ENCODE measurements around the gene PPP1R26. TPM values are rescaled to one million over a fixed set of nuclear protein-coding genes. Genes with fewer than 3 reads are reported as not detected.
"Not testable (repeated sequence)": the region's sequence is repeated elsewhere in the genome, so short reads cannot be mapped to it uniquely, and the experiment has no call there.

PPP1R26 gene, protein sequence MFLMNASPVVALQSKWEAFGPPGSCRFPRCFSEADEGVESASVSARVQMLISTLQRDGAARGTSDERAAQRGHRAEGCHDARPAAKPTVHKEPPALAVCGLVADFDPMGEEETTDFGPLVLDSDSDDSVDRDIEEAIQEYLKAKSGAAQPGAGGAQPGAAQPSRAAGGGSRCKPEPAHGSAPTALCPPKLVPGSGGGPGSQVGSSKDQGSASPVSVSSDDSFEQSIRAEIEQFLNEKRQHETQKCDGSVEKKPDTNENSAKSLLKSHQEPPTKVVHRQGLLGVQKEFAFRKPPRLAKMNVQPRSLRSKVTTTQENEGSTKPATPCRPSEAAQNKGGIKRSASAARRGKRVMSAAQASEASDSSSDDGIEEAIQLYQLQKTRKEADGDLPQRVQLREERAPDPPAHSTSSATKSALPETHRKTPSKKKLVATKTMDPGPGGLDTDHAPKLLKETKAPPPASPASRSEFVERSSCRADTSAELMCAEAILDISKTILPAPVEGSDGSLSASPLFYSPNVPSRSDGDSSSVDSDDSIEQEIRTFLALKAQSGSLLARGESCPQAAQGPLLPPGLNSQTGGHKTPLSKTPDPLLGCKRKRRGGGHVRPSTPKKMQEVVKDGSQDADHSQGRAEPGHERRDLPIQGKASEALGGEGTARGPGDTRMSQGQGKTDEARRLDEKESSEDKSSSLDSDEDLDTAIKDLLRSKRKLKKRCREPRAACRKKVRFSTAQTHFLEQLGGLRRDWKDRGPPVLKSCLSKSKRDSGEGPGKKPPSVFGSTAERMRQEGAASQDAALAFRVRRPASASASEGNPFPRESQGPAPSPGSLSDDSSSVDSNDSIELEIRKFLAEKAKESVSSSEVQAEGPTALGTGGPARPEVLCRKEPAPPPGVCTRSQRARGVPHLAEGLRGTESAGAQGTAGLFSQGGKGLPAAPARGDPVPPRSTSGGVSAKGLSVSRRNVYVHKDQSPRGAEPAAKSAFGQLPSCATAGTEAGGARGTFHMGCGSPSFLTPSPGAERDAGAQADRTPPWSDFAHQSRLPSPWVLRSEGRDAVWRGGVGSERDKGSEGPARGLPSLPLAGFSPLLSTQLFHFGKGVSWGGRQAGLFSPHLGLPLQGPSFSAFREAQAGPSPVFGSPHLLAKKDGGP (N-terminal part only)
- total RNA-seq = 21.3 TPM

DNA sequence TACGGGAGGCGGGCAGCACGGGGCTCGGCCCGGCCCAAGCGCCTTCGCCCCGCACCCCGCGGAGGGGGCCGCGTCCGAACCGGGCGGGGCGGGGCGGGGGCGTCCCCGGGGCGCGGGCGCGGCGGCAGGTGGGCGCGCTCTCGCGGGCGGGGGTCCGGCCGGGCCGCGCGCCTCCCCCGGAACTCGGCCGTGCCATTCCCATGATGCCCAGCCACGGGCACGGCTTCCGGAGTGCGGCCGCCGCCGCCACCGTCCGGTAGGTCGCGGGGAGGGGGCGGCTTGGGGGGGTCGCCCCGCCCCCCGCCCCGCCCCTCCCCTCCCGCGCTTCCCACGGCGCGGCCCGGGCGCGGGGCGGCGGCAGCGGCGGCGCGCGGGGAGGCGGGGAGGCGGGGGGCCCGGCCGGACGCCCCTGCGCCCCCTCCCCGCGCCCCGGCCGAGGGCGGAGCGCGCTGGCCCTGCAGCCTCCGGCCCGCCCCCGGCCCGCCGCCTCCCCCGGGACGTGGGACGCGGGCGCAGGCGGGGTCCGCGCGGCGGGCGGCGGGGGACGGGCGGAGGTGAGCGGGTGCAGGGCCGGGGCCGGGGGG, at the start of gene PPP1R26:
Gene PPP1R26 (plus strand): TSS at position 314 of the 584 bp plus-strand sequence. CDS start 4,729 bp downstream, outside the sequence.
- no peak for DNase-seq (ENCODE audit: low read depth in 2 of 3, low spot score in 2 of 3)

DNA sequence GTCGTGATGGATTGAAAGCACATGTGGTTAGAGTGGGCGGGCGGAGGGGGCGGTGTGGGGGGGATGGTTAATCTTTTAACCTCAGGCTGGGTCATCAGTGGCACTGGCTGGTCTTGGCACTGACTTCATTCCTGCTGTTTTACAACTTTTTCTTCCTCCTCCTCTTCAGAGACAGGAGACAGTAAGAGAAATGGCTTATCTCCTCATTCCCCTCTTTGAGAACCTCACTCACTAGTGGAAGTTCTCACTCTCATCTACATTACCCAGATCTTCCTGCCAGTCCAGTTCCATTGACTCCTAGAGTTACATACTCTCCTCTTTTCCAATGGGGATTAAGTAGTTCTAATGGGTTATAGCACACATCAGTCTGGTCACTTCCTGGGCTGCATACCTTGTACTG, 42.3 kb upstream of the PPP1R26 start:
- no peak for DNase-seq (ENCODE audit: low read depth in 2 of 3, low spot score in 2 of 3)

DNA sequence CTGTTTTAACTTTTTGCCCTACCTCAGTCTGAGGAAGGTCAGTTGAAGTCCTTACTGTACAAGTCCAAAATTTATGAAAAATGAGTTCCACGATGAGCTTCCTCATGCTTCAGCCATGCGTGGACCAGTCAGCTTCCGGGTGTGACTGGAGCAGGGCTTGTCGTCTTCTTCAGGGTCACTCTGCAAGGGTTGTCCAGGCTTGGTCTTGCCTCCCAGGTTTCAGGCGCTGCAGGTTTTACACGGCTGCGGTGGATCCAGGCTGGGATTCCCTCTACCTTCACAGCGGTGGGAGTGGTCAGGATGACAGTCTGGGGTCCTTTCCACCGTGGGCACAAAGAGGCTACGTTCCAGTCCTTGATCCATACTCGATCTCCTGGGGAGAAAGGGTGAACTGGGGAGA, 41.9 kb upstream of the PPP1R26 start:
- DNase-seq (ENCODE audit: low read depth in 2 of 3, low spot score in 2 of 3) = not testable (repeated sequence)

DNA sequence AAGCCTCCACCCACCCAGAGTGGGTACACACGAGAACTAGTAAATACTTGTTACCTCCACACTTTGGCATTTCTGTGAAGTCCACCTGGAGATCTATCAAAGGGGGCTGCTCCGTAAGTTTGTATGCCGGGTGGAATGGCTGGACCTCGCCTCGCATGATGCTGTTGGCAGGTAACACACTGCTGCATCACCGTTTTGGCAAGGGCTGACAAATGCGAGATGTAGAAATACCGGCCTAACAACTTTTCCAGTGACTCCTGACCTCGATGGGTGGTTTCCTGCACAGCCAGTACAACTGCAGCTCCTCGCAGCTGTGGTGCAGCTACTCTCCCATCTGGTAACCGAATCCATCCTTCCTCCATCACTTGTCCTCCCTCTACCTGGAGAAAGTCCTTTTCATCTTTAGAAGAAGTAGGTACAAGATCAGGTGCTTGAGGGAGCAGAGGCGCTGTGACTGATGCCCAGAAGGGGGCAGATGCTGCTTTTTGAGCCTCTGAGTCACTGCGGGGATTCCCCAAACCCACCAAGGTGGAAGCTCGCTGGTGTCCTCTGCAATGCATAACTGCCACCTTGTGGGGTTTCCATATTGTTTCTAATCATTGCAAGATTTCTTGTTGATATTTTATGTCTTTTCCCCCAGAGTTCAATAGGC, 40.9 kb upstream of the PPP1R26 start:
- DNase-seq (ENCODE audit: low read depth in 2 of 3, low spot score in 2 of 3) = peak in 1 of 3 donors; percentile 54

DNA sequence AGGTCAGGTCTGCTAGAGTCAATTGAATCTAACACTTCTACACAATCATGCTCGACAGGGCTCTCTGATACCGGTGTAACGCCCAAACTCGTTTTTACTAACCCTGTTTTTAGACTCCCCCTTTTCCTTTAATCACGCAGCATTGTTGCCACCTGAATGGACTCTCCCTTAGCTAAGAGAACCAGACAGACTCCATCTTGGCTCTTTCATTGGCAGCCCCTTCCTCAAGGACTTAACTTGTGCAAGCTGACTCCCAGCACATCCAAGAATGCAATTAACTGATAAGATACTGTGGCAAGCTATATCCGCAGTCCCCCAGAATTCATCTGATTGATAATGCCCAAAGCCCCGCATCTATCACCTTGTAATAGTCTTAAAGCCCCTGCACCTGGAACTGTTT, 40.1 kb upstream of the PPP1R26 start:
- not testable (repeated sequence) for DNase-seq (ENCODE audit: low read depth in 2 of 3, low spot score in 2 of 3)

DNA sequence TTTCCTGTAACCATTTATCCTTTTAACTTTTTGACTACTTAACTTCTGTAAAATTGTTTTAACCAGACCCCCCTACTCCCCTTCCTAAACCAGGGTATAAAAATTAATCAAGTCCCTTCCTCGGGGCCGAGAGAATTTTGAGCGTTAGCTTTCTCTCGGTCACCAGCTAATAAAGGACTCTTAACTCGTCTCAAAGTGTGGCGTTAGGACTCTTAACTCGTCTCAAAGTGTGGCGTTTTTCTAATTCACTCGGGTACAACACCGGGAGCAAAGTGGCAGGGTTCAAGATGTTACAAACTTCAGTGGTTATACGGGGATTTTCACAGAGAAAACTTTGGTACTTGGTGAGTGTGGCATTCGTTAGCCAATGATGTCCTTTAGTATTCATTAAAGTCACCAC, 39.7 kb upstream of the PPP1R26 start:
- no peak for DNase-seq (ENCODE audit: low read depth in 2 of 3, low spot score in 2 of 3)

DNA sequence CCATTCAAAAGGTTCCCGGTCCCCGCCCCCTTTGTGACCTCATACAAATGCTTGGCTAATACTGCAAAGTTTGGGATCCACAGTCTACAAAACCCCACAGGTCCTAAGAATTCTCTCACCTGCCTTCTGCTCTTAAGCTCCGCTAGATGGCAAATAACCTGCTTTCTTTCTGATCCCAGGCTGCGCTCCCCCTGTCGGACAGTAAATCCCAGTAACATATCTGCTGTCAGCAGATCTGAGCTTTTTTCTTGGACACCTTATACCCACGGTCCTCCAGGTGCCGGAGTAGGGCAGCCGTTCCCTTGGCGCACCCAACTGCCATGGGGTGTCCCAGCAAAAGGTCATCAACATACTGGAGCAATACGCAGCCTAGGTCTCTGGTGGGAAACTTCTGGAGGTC, 39.0 kb upstream of the PPP1R26 start:
- DNase-seq (ENCODE audit: low read depth in 2 of 3, low spot score in 2 of 3) = no peak

DNA sequence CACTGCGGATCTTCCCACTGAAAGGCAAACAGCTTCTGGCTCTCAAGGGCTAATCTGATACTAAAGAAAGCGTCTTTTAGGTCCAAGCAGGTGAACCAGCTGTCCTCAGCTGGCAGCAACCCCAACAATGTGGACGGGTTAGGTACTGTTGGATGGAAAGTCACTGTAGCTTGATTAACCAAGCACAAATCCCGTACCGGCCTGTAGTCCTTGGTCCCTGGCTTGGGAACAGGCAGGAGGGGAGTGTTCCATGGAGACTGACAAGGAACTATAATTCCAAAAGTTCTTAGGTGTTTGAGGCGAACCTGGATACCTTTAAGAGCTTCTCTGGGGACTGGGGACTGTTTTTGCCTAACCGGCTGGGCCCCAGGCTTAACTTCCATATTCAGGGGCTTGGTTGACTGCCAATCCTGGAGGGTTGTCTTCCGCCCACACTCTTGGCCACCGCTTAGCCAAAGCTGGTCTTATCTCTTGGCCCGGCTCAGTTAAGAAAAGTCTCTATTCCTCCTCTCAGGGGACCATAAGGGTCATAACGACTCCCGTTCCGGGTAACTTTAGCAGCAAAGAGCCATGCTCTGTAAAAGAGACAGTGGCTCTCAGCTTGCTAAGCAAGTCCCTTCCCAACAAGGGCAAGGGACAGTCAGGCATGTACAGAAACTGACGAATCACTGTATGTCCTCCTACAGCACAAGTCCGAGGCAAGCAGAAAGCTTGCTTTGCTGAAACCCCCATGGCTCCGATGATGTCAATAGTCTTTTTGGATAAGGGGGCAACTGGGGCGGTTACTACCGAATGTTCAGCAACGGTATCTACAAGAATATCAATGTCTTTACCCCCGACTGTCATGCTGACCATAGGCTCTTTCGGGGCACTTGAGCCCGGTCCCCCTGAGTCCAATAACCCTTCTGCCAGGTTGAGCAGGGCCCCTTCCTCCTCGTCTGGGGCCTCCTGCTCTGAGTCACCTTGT, 38.2 kb upstream of the PPP1R26 start:
- peak in 2 of 3 donors; percentile 40 to 80 for DNase-seq (ENCODE audit: low read depth in 2 of 3, low spot score in 2 of 3)

DNA sequence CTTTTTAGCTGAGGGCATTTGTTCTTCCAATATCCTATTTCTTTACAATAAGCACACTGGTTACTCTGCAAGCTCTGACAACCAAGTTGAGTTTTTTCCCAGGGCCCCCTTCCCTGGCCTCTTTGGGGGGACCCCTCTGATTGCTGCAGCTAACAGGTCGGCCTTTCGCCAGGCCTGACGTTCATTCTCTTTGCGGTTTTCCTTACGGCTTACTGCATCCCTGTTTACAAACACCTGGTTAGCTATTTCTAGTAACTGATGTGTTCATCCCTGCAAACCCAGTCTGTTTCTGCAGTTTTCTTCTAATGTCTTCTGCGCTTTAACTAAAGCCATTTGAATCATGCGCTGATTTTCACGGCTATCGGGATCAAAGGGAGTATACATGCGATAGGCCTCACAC, 37.5 kb upstream of the PPP1R26 start:
- no peak for DNase-seq (ENCODE audit: low read depth in 2 of 3, low spot score in 2 of 3)

DNA sequence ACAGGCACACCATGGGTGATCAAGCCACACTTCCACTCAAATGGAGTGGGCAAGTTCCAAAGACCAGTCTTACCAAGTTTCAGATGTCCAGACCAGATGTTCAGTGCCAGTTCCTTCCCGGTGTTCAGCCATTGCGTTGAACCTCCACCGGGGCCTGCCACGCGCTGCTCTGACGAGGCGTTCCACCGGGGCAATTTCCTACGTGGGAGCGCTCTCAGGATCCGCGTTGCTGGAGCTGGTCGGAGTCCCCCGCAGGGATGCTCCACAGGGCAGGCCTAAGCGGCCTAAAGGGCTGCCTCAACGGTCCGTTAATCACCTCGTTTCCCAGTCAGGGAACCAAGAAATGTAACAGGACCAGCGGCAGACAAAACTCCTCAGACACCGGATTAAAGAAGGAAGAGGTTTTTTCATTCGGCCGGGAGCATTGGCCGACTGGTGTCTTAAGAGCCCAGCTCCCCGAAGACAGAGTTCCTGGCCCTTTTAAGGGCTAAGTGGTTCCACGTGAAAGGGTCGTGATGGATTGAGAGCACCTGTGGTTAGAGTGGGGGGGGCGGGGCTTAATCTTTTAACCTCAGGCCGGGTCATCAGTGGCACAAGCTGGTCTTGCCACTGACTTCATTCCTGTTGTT, 35.7 kb upstream of the PPP1R26 start:
- DNase-seq (ENCODE audit: low read depth in 2 of 3, low spot score in 2 of 3) = no peak

DNA sequence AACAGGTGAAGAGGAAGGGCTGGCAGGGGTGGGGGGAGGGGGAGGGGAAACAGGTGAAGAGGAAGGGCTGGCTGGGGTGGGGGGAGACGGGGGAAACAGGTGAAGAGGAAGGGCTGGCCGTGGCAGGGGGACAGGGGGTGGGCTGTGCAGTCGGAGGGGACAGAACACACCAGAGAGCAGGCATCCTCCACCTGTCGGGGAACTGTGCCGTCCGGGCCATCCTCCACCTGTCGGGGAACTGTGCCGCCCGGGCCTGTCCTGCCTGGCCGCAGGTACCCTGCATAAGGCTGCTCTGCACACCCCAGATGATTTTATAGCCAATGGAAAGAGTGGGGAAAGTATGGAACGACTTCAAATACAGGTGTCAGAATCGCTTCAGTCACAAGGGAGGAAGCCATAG, 32.5 kb upstream of the PPP1R26 start:
- DNase-seq (ENCODE audit: low read depth in 2 of 3, low spot score in 2 of 3) = peak in 1 of 3 donors; percentile 43

DNA sequence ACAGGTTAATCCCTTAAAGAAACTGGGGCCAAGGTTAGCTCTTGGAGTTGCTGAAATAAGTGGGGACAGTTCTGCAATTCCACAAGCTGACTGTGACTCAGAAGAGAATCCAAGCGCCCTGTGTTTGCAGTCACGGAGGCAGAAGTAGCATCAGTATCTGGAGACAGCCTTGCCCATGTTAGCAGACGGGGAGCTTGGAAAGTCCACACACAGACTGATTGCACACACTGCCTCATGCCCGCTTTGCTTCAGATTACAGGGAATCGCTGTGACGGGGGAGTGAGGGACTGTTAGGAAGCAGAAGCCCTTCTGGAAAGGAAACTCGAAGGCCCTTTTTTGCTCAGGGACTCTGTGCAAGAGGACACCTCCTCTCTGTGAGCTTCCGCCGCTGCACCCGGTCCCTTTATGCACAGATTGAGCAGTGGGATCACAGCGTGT, 30.9 kb upstream of the PPP1R26 start:
- no peak for DNase-seq (ENCODE audit: low read depth in 2 of 3, low spot score in 2 of 3)

DNA sequence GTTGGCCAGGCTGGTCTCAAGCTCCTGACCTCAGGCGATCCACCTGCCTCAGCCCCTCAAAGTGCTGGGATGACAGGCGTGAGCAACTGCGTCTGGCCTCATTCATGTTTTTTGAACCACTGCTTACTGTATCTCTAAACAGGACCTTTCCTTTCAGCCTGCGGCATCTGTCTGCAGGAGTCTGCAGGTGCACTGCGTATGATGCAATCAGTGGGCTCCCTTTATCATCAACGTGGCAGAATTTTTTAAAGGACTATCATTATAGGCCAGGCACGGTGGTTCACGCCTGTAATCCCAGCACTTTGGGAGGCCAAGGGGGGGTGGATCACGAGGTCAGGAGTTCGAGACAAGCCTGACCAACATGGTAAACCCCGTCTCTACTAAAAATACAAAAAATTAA, 30.1 kb upstream of the PPP1R26 start:
- not testable (repeated sequence) for DNase-seq (ENCODE audit: low read depth in 2 of 3, low spot score in 2 of 3)

DNA sequence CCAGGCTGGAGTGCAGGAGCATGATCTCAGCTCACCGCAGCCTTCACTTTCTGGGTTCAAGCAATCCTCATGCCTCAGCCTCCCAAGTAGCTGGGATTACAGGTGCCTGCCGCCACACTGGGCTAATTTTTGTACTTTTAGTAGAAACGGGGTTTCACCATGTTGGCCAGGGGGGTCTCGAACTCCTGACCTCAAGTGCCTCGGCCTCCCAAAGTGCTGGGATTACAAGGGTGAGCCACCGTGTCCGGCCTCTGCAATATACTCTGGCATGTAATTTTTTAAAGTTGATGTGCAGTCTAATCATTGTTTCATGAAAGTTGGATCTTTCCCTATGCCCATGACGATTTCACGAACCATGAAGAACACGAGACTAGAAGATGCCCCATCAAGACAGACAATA, 28.6 kb upstream of the PPP1R26 start:
- no peak for DNase-seq (ENCODE audit: low read depth in 2 of 3, low spot score in 2 of 3)

DNA sequence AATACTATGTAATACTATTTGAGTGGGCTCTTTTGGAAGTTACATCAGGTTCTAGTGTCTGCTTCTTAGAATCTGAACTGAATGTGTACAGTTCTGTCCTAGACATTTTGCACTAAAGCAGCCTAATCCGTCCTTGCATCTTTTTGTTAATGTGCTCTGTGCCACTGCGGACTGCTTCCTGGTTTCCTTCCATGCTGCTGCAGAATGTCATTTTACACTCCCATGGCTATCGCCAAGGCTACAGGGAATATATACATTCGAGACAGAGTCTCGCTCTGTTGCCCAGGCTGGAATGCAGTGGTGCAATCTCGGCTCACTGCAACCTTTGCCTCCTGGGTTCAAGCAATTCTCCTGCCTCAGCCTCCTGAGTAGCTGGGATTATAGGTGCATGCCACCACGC, 27.7 kb upstream of the PPP1R26 start:
- not testable (repeated sequence) for DNase-seq (ENCODE audit: low read depth in 2 of 3, low spot score in 2 of 3)

DNA sequence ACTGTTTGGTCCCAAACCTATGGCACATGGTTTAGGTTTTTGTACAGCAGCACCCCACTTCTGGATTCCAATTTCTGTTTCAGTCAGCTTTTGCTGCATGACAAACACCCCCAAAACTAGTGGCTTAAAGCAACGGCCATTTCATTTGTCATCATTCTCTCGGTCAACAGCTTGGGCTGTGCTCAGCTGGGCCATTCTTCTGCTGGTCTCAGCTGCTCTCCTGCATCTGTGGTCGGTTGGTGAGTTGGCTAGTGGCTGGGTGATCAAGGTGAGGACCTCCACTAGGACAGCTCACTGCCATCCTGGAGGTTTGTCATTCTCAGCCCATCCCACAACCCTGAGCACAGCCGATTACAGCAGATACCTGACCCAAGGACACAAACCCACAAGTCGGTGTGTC, 24.8 kb upstream of the PPP1R26 start:
- DNase-seq (ENCODE audit: low read depth in 2 of 3, low spot score in 2 of 3) = no peak

DNA sequence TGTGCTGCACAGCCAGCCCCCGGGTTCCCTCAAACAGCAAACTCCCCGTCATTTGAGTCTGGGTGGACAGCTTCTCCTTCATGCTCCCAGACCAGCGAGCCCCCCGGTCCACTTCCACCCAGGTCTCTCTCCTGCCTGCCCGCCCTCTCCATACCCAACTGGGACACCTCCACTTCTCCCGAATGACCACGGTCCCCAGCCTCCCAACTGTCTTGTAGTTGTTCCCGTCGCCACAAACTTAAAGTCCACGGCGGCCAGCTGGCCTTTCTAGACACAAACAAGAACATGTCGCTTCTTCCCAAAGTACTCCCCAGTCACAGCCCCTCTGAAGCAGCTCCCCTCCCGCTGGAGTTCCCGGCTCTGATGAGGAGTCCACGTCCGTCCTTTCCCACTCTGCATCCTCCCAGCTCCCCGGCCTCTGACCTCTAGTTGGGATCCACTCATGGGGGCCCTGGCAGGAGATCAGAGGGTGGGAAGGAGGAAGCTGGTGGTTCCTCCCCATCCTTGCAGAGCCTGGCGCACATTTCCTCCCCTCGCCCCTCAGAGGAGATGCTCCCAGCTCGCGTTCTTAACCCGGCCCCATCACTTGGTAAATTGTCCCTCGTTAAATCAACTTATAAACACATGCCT, 24.1 kb upstream of the PPP1R26 start:
- DNase-seq (ENCODE audit: low read depth in 2 of 3, low spot score in 2 of 3) = no peak

DNA sequence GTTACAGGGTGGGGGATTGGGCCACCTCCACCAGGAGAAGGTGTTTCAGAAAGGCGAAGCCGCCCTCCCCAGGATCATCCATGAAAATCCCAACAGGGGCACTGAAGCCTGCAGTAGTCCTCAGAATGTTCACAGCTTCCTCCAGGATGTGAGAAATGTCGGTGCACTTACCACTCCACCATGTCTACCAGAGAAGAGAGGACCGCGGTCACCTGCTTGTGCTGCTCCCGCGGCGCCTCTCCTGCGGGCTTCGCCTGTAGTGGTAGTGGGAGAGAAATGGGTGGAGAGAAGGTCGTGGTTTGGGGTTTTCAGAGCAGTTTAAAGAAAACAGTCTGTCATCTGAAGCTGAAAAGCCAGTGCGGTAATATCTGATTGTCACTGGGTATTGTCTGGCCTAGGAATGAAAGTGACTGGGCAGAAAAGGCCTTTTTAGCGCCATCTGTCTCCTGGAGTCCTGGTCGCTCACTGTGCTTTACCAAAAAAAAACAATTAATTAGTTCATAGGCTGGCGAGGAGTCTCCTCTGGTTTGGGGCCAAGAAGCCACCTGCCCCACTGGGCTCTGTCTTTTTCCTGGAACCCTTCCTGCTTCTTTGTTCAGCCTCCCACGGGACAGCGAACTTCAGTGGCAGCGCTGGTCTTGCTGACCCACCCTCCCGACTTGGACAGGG, 23.0 kb upstream of the PPP1R26 start:
- DNase-seq (ENCODE audit: low read depth in 2 of 3, low spot score in 2 of 3) = peak in 1 of 3 donors; percentile 52
